Glutamatergic neuron (in vitro differentiated cells): ENCODE data around the gene LMBR1. TPM values are rescaled to one million over a fixed set of nuclear protein-coding genes. Genes with fewer than 3 reads are reported as not detected.

Source experiments
- DNase-seq: peaks from one replicate; pipeline ENCODE4 v3.0.0; 2022
- H3K27ac Mint-ChIP-seq: one replicate; pipeline ENCODE4 v1.8.0; 2020; ENCODE audit warnings: mild to moderate bottlenecking, mixed read lengths, inconsistent platforms; ENCODE audit not compliant: unreplicated experiment
- H3K27me3 Mint-ChIP-seq: one replicate; pipeline ENCODE4 v1.8.0; 2020; ENCODE audit warnings: mild to moderate bottlenecking, moderate library complexity, mixed read lengths, inconsistent platforms; ENCODE audit not compliant: unreplicated experiment
- H3K36me3 Mint-ChIP-seq: one replicate; pipeline ENCODE4 v1.8.0; 2020; ENCODE audit warnings: mild to moderate bottlenecking, mixed read lengths, inconsistent platforms; ENCODE audit not compliant: unreplicated experiment
- H3K4me1 Mint-ChIP-seq: one replicate; pipeline ENCODE4 v1.8.0; 2020; ENCODE audit warnings: mild to moderate bottlenecking, low read depth, mixed read lengths, inconsistent platforms; ENCODE audit not compliant: unreplicated experiment
- H3K4me3 Mint-ChIP-seq: one replicate; pipeline ENCODE4 v1.8.0; 2020; ENCODE audit warnings: mild to moderate bottlenecking, mixed read lengths, inconsistent platforms; ENCODE audit not compliant: unreplicated experiment
- H3K9me3 Mint-ChIP-seq: one replicate; pipeline ENCODE4 v1.8.0; 2020; ENCODE audit warnings: mild to moderate bottlenecking, moderate library complexity, mixed read lengths, inconsistent platforms; ENCODE audit not compliant: unreplicated experiment
- CTCF ChIP-seq: fragments of 200-600 bp; sonication (generic); IDR thresholded peaks from one replicate; pipeline ENCODE4 v1.5.0; 2021; ENCODE audit not compliant: partially characterized antibody, unreplicated experiment
- total RNA-seq: library from RNA; stranded (reverse); fragmentation: NEBNext Ultra II Directional; extraction: Animal tissue kit (Norgen Biotek cat#: 25700); gene quantifications from one replicate; pipeline ENCODE4 v1.2.1, GENCODE V29; 2021; ENCODE audit not compliant: unreplicated experiment

Gene LMBR1
- total RNA-seq, 1 donor from 2014 or later: 41.0 TPM

GRCh38 chr7:156691764-156692163 lies 201.2 kb downstream of the LMBR1 start:
- no peak for DNase-seq
- Mint-ChIP-seq H3K27me3 (no peaks in the 10 kb centered on the region), H3K4me1 (no peaks in the 10 kb centered on the region), H3K27ac (no peak overlapping the region), H3K36me3 (peaks cover 20% of the 10 kb centered on the region), H3K9me3 (peaks cover 2% of the 10 kb centered on the region), H3K4me3 (no peak overlapping the region)
- TF ChIP-seq CTCF: no peak

GRCh38 chr7:156684661-156685060 lies 208.3 kb downstream of the LMBR1 start:
- Mint-ChIP-seq H3K36me3 (no peaks in the 10 kb centered on the region), H3K4me1 (peaks cover 4% of the 10 kb centered on the region), H3K9me3 (no peaks in the 10 kb centered on the region), H3K27ac (no peak overlapping the region), H3K27me3 (no peaks in the 10 kb centered on the region), H3K4me3 (no peak overlapping the region)
- no peak for DNase-seq
- TF ChIP-seq CTCF: no peak

- Mint-ChIP-seq H3K27me3 (no peaks in the 10 kb centered on the region), H3K9me3 (no peaks in the 10 kb centered on the region), H3K4me1 (peaks cover 4% of the 10 kb centered on the region), H3K4me3 (no peak overlapping the region), H3K36me3 (no peaks in the 10 kb centered on the region), H3K27ac (no peak overlapping the region)
- DNase-seq: no peak
- no peak for TF ChIP-seq CTCF
Observed at GRCh38 chr7:156684251-156684650, 208.7 kb downstream of the LMBR1 start.

- H3K27ac Mint-ChIP-seq: no peak overlapping the region
- no peak for DNase-seq
- no peaks in the 10 kb centered on the region for H3K9me3 Mint-ChIP-seq
- no peaks in the 10 kb centered on the region for H3K36me3 Mint-ChIP-seq
- no peak for TF ChIP-seq CTCF
- H3K27me3 Mint-ChIP-seq: no peaks in the 10 kb centered on the region
- H3K4me1 Mint-ChIP-seq: peaks cover 4% of the 10 kb centered on the region
- no peak overlapping the region for H3K4me3 Mint-ChIP-seq
Observed at GRCh38 chr7:156682928-156683327, 210.1 kb downstream of the LMBR1 start.

GRCh38 chr7:156680281-156680680 lies 212.7 kb downstream of the LMBR1 start:
- Mint-ChIP-seq H3K27ac (no peak overlapping the region), H3K27me3 (peaks cover 3% of the 10 kb centered on the region), H3K36me3 (no peaks in the 10 kb centered on the region), H3K4me3 (no peak overlapping the region), H3K9me3 (no peaks in the 10 kb centered on the region), H3K4me1 (peaks cover 4% of the 10 kb centered on the region)
- TF ChIP-seq CTCF: no peak
- DNase-seq: no peak
